Kidney (tissue), 14 donors: ENCODE measurements around the gene RUFY1. TPM values are rescaled to one million over a fixed set of nuclear protein-coding genes. Genes with fewer than 3 reads are reported as not detected.

Experiments
- DNase-seq, 5 donors: peaks; one replicate each; pipeline ENCODE4 v3.0.0-alpha.2; 2013 to 2020
- FAIRE-seq: peaks from 2 replicates; lab custom pipeline; 2012; peaks lifted over from hg19 to GRCh38; lab: Jason Lieb, UNC
- H3K27ac ChIP-seq, 2 donors: one replicate each; pipeline ENCODE4 v1.7.0; 2013; ENCODE audit warnings: low read depth in 2 of 2, low read length in 2 of 2, inconsistent platforms in 1 of 2
- H3K27me3 ChIP-seq: one replicate; pipeline ENCODE4 v1.7.1; 2013; ENCODE audit warnings: low read length, inconsistent platforms; ENCODE audit not compliant: control insufficient read depth, insufficient read depth
- H3K36me3 ChIP-seq, 3 donors: one replicate each; pipeline versions ENCODE4 v1.7.0 to v1.7.1; 2013; ENCODE audit warnings: low read length in 3 of 3, control low read depth in 1 of 3, inconsistent platforms in 1 of 3; ENCODE audit not compliant: insufficient read depth in 3 of 3, control insufficient read depth in 2 of 3
- H3K4me1 ChIP-seq, 3 donors: one replicate each; pipeline versions ENCODE4 v1.7.0 to v1.7.1; 2013; ENCODE audit warnings: low read length in 3 of 3, inconsistent platforms in 1 of 3, low read depth in 1 of 3; ENCODE audit not compliant: control insufficient read depth in 2 of 3, insufficient read depth in 2 of 3
- H3K4me3 ChIP-seq, 3 donors: one replicate each; pipeline versions ENCODE4 v1.7.0 to v1.8.1; 2013; ENCODE audit warnings: low read length in 3 of 3, control low read depth in 1 of 3, inconsistent platforms in 1 of 3
- H3K9ac ChIP-seq, 3 donors: one replicate each; pipeline versions ENCODE4 v1.7.0 to v1.7.1; 2013; ENCODE audit warnings: low read length in 3 of 3, control low read depth in 1 of 3, inconsistent platforms in 1 of 3
- H3K9me3 ChIP-seq, 3 donors: one replicate each; pipeline versions ENCODE4 v1.7.0 to v1.7.1; 2013; ENCODE audit warnings: low read length in 3 of 3, control low read depth in 1 of 3, inconsistent platforms in 1 of 3; ENCODE audit not compliant: control insufficient read depth in 2 of 3, insufficient read depth in 1 of 3
- intact Hi-C: fragments of 100-400 bp; cut with DNase I; formaldehyde crosslinking; loops from one replicate; pipeline ENCODE4 v1.11.1; 2022
- polyA plus RNA-seq: library from polyadenylated mRNA; stranded (reverse); fragments of 350-450 nt; fragmentation: Illumina TruSeq; extraction: RNeasy Lipid Tissue Mini Kit (QIAGEN cat#74804); gene quantifications from one replicate; pipeline ENCODE4 v1.2.3, GENCODE V29; 2014; ENCODE audit warnings: low read depth, low replicate concordance; ENCODE audit not compliant: insufficient read depth
- total RNA-seq: library from RNA; stranded (reverse); fragmentation: NEBNext Ultra II Directional; extraction: Animal tissue kit (Norgen Biotek cat#: 25700); gene quantifications from one replicate; pipeline ENCODE4 v1.2.1, GENCODE V29; 2021
- TF ChIP-seq, protein P1 (sequence below): IDR thresholded peaks from 3 replicates; pipeline ENCODE4 v1.5.1; 2012; ENCODE audit warnings: mild to moderate bottlenecking, moderate library complexity, borderline replicate concordance; ENCODE audit not compliant: insufficient read depth; ENCODE audit errors: extremely low read depth
- donor health status: control.
- donor health status: control.
- donor health status: control.
- donor health status: control.
- donor health status: control.
- donor health status: DM: yes; HTN: yes; CAD: no.
- donor health status: Normal renal cell carcinoma (clear cell type).

RUFY1 gene
- total and polyA plus RNA-seq, 2 donors from 2014 or later, result 48.5 to 56.3 TPM

- DNase-seq (no peak), FAIRE-seq (no peak)
- Histone ChIP-seq H3K9ac (no peak overlapping the region), H3K4me3 (no peak overlapping the region), H3K27me3 (no peaks in the 10 kb centered on the region), H3K27ac (no peak overlapping the region), H3K9me3 (no peaks in the 10 kb centered on the region), H3K36me3 (peaks cover 24 to 67% (median 44%) of the 10 kb centered on the region in 3 donors), H3K4me1 (peaks cover 0 to 10% (median 0%) of the 10 kb centered on the region in 3 donors)
- TF ChIP-seq, protein P1, sequence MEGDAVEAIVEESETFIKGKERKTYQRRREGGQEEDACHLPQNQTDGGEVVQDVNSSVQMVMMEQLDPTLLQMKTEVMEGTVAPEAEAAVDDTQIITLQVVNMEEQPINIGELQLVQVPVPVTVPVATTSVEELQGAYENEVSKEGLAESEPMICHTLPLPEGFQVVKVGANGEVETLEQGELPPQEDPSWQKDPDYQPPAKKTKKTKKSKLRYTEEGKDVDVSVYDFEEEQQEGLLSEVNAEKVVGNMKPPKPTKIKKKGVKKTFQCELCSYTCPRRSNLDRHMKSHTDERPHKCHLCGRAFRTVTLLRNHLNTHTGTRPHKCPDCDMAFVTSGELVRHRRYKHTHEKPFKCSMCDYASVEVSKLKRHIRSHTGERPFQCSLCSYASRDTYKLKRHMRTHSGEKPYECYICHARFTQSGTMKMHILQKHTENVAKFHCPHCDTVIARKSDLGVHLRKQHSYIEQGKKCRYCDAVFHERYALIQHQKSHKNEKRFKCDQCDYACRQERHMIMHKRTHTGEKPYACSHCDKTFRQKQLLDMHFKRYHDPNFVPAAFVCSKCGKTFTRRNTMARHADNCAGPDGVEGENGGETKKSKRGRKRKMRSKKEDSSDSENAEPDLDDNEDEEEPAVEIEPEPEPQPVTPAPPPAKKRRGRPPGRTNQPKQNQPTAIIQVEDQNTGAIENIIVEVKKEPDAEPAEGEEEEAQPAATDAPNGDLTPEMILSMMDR, result no peak
- intact Hi-C loops, result no loop called here
Measured at GRCh38 chr5:179609834-179610108, 59.4 kb downstream of the RUFY1 start.

- no peak overlapping the region for H3K4me3 ChIP-seq
- peaks cover 29 to 70% (median 48%) of the 10 kb centered on the region in 3 donors for H3K36me3 ChIP-seq
- no peak for FAIRE-seq
- H3K27me3 ChIP-seq, result no peaks in the 10 kb centered on the region
- no peak overlapping the region for H3K27ac ChIP-seq
- H3K9me3 ChIP-seq, result no peaks in the 10 kb centered on the region
- TF ChIP-seq, protein P1, result no peak
- intact Hi-C loops, result no loop called here
- peak in 2 of 5 donors; percentile 49 to 54 for DNase-seq
- H3K4me1 ChIP-seq, result peaks cover 0 to 11% (median 0%) of the 10 kb centered on the region in 3 donors
- H3K9ac ChIP-seq, result no peak overlapping the region
Measured at GRCh38 chr5:179610109-179610902, 60.0 kb downstream of the RUFY1 start.

DNA sequence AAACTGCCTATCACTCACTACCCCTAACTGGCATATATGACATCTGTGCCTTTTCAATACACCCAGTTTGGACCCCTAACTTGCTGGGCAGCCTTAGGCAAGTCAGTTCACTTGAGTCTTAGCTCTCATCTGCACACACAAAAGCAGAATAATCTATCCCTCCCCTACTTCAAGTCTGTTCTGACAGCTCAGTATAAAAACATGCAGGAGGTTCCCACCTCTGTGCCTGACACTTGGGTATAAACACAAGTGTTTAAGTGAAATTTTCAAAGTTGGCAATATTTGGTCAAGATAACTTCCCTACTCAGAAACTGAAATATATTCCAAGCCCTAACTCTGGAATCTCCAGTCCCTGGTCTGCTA lies 60.5 kb downstream of the RUFY1 start:
- intact Hi-C loops, result no loop called here
- TF ChIP-seq, protein P1, result no peak
- H3K36me3 ChIP-seq, result peaks cover 28 to 70% (median 52%) of the 10 kb centered on the region in 3 donors
- H3K27ac ChIP-seq, result no peak overlapping the region
- no peaks in the 10 kb centered on the region for H3K27me3 ChIP-seq
- no peak overlapping the region for H3K9ac ChIP-seq
- no peak overlapping the region for H3K4me3 ChIP-seq
- no peak for DNase-seq
- no peak for FAIRE-seq
- H3K9me3 ChIP-seq, result no peaks in the 10 kb centered on the region
- peaks cover 0 to 11% (median 0%) of the 10 kb centered on the region in 3 donors for H3K4me1 ChIP-seq
